Hematopoietic multipotent progenitor cell treated with erythropoietin and hydrocortisone succinate and interleukin-3 and kit ligand, for 8 days (in vitro differentiated cells): ENCODE data around the gene DBNL.
A peak's percentile ranks its signal among the peaks of the same experiment; 100 is the strongest.

Source experiments
- DNase-seq: peaks from one replicate; pipeline ENCODE4 v3.0.0-alpha.2; 2015

Gene DBNL

GRCh38 chr7:44062180-44062902 lies 17.8 kb downstream of the DBNL start:
- no peak for DNase-seq

- no peak for DNase-seq
Measured at GRCh38 chr7:44062903-44063295, 18.4 kb downstream of the DBNL start.

GRCh38 chr7:44063547-44063893 lies 19.0 kb downstream of the DBNL start:
- DNase-seq: no peak

- DNase-seq: no peak
Measured at GRCh38 chr7:44063894-44064651, 19.6 kb downstream of the DBNL start.

- no peak for DNase-seq
Measured at GRCh38 chr7:44064791-44065430, 20.4 kb downstream of the DBNL start.

- no peak for DNase-seq
Measured at GRCh38 chr7:44065431-44066110, 21.1 kb downstream of the DBNL start, which contains the start of gene PGAM2. Gene PGAM2, minus strand, starts transcription at chr7:44065567. Its CDS starts 38 bp downstream, at chr7:44065529.

GRCh38 chr7:44066111-44066460 lies 21.6 kb downstream of the DBNL start:
- no peak for DNase-seq

GRCh38 chr7:44066494-44067063 lies 22.1 kb downstream of the DBNL start:
- no peak for DNase-seq

GRCh38 chr7:44067064-44067951 lies 22.8 kb downstream of the DBNL start:
- no peak for DNase-seq

- DNase-seq: no peak
Measured at GRCh38 chr7:44068054-44068453, 23.6 kb downstream of the DBNL start.

- no peak for DNase-seq
Measured at GRCh38 chr7:44071726-44072363, 27.3 kb downstream of the DBNL start.

- DNase-seq: peak; percentile 68
Measured at GRCh38 chr7:44072364-44073231, 28.1 kb downstream of the DBNL start.

GRCh38 chr7:44073664-44074348 lies 29.3 kb downstream of the DBNL start:
- DNase-seq: no peak

GRCh38 chr7:44074349-44074695 lies 29.8 kb downstream of the DBNL start:
- no peak for DNase-seq

GRCh38 chr7:44075296-44076075 lies 31.0 kb downstream of the DBNL start:
- no peak for DNase-seq

- no peak for DNase-seq
Measured at GRCh38 chr7:44076101-44076895, 31.8 kb downstream of the DBNL start.

- DNase-seq: no peak
Measured at GRCh38 chr7:44077061-44077460, 32.6 kb downstream of the DBNL start.

- DNase-seq: no peak
Measured at GRCh38 chr7:44077681-44078091, 33.2 kb downstream of the DBNL start.
